ENCODE data around the gene UHRF2.

DNA sequence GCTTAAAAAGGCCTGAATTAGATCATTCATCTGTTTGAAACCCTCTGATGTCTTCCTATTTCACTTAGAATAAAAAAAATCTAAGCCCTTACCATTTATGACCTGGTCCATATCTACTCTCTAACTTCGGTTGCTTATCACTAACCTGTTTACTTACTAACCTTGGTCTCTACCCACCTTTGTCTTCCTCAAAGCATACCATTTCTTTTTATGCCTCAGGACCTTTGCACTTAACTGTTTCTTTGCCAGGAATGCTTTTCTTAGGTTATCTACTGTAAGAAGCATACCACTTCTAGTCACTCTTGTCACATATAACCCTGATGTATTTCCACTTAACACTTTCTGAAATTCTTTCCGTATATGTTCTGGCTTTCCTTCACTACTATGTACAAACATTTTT lies 67.0 kb downstream of the UHRF2 start:
- TF ChIP-seq, protein P1, sequence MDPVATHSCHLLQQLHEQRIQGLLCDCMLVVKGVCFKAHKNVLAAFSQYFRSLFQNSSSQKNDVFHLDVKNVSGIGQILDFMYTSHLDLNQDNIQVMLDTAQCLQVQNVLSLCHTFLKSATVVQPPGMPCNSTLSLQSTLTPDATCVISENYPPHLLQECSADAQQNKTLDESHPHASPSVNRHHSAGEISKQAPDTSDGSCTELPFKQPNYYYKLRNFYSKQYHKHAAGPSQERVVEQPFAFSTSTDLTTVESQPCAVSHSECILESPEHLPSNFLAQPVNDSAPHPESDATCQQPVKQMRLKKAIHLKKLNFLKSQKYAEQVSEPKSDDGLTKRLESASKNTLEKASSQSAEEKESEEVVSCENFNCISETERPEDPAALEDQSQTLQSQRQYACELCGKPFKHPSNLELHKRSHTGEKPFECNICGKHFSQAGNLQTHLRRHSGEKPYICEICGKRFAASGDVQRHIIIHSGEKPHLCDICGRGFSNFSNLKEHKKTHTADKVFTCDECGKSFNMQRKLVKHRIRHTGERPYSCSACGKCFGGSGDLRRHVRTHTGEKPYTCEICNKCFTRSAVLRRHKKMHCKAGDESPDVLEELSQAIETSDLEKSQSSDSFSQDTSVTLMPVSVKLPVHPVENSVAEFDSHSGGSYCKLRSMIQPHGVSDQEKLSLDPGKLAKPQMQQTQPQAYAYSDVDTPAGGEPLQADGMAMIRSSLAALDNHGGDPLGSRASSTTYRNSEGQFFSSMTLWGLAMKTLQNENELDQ (CRISPR knock-in tag; IDR thresholded peaks at IDR 0.05; ENCODE audit: borderline replicate concordance) = no peak
- no peak for TF ChIP-seq ARHGAP35 (IDR thresholded peaks at IDR 0.05; ENCODE audit: partially characterized antibody)
- TF ChIP-seq, protein P2, sequence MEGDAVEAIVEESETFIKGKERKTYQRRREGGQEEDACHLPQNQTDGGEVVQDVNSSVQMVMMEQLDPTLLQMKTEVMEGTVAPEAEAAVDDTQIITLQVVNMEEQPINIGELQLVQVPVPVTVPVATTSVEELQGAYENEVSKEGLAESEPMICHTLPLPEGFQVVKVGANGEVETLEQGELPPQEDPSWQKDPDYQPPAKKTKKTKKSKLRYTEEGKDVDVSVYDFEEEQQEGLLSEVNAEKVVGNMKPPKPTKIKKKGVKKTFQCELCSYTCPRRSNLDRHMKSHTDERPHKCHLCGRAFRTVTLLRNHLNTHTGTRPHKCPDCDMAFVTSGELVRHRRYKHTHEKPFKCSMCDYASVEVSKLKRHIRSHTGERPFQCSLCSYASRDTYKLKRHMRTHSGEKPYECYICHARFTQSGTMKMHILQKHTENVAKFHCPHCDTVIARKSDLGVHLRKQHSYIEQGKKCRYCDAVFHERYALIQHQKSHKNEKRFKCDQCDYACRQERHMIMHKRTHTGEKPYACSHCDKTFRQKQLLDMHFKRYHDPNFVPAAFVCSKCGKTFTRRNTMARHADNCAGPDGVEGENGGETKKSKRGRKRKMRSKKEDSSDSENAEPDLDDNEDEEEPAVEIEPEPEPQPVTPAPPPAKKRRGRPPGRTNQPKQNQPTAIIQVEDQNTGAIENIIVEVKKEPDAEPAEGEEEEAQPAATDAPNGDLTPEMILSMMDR (IDR thresholded peaks at IDR 0.05 in 2 of 3, conservative IDR thresholded peaks at IDR 0.05 in 1 of 3; ENCODE audit: insufficient read depth in 2 of 3, low read depth in 1 of 3, low read length in 3 of 3) = no peak
- TF ChIP-seq, protein P3, sequence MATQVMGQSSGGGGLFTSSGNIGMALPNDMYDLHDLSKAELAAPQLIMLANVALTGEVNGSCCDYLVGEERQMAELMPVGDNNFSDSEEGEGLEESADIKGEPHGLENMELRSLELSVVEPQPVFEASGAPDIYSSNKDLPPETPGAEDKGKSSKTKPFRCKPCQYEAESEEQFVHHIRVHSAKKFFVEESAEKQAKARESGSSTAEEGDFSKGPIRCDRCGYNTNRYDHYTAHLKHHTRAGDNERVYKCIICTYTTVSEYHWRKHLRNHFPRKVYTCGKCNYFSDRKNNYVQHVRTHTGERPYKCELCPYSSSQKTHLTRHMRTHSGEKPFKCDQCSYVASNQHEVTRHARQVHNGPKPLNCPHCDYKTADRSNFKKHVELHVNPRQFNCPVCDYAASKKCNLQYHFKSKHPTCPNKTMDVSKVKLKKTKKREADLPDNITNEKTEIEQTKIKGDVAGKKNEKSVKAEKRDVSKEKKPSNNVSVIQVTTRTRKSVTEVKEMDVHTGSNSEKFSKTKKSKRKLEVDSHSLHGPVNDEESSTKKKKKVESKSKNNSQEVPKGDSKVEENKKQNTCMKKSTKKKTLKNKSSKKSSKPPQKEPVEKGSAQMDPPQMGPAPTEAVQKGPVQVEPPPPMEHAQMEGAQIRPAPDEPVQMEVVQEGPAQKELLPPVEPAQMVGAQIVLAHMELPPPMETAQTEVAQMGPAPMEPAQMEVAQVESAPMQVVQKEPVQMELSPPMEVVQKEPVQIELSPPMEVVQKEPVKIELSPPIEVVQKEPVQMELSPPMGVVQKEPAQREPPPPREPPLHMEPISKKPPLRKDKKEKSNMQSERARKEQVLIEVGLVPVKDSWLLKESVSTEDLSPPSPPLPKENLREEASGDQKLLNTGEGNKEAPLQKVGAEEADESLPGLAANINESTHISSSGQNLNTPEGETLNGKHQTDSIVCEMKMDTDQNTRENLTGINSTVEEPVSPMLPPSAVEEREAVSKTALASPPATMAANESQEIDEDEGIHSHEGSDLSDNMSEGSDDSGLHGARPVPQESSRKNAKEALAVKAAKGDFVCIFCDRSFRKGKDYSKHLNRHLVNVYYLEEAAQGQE (IDR thresholded peaks at IDR 0.05; ENCODE audit: borderline replicate concordance) = no peak
- TF ChIP-seq, protein P3 (CRISPR knock-in tag; IDR thresholded peaks at IDR 0.05; ENCODE audit: low read depth) = no peak
- no peak for TF ChIP-seq GTF2F1 (IDR thresholded peaks at IDR 0.05; ENCODE audit: low read depth, low read length)
- TF ChIP-seq EZH2 (IDR thresholded peaks at IDR 0.05; ENCODE audit: borderline replicate concordance, low read depth, low read length) = no peak
- no peak for TF ChIP-seq PHF8 (IDR thresholded peaks at IDR 0.05; ENCODE audit: borderline replicate concordance, low read length)
